ENCODE measurements around the gene RBMS3.

Gene RBMS3

GRCh38 chr3:29565236-29565635 is 284.4 kb downstream of the RBMS3 start:
- no peak for DNase-seq (ENCODE audit: low read depth in 3 of 3, low spot score in 1 of 3)

- DNase-seq (ENCODE audit: low read depth in 3 of 3, low spot score in 1 of 3), result no peak
Measured at GRCh38 chr3:29567501-29567900, 286.6 kb downstream of the RBMS3 start.

GRCh38 chr3:29568355-29568754 is 287.5 kb downstream of the RBMS3 start:
- no peak for DNase-seq (ENCODE audit: low read depth in 3 of 3, low spot score in 1 of 3)

- DNase-seq (ENCODE audit: low read depth in 3 of 3, low spot score in 1 of 3), result no peak
Measured at GRCh38 chr3:29576181-29576580, 295.3 kb downstream of the RBMS3 start.

- no peak for DNase-seq (ENCODE audit: low read depth in 3 of 3, low spot score in 1 of 3)
Measured at GRCh38 chr3:29576675-29577074, 295.8 kb downstream of the RBMS3 start.

GRCh38 chr3:29577250-29577649 is 296.4 kb downstream of the RBMS3 start:
- DNase-seq (ENCODE audit: low read depth in 3 of 3, low spot score in 1 of 3), result no peak

- no peak for DNase-seq (ENCODE audit: low read depth in 3 of 3, low spot score in 1 of 3)
Measured at GRCh38 chr3:29581311-29581710, 300.4 kb downstream of the RBMS3 start.

- DNase-seq (ENCODE audit: low read depth in 3 of 3, low spot score in 1 of 3), result no peak
Measured at GRCh38 chr3:29582273-29582672, 301.4 kb downstream of the RBMS3 start.

- no peak for DNase-seq (ENCODE audit: low read depth in 3 of 3, low spot score in 1 of 3)
Measured at GRCh38 chr3:29583861-29584260, 303.0 kb downstream of the RBMS3 start.

- no peak for DNase-seq (ENCODE audit: low read depth in 3 of 3, low spot score in 1 of 3)
Measured at GRCh38 chr3:29585368-29585767, 304.5 kb downstream of the RBMS3 start.

- no peak for DNase-seq (ENCODE audit: low read depth in 3 of 3, low spot score in 1 of 3)
Measured at GRCh38 chr3:29587340-29587739, 306.5 kb downstream of the RBMS3 start.

- no peak for DNase-seq (ENCODE audit: low read depth in 3 of 3, low spot score in 1 of 3)
Measured at GRCh38 chr3:29590012-29590411, 309.1 kb downstream of the RBMS3 start.

GRCh38 chr3:29590461-29590860 is 309.6 kb downstream of the RBMS3 start:
- no peak for DNase-seq (ENCODE audit: low read depth in 3 of 3, low spot score in 1 of 3)

- DNase-seq (ENCODE audit: low read depth in 3 of 3, low spot score in 1 of 3), result no peak
Measured at GRCh38 chr3:29591579-29591978, 310.7 kb downstream of the RBMS3 start.

GRCh38 chr3:29593802-29594201 is 312.9 kb downstream of the RBMS3 start:
- DNase-seq (ENCODE audit: low read depth in 3 of 3, low spot score in 1 of 3), result no peak

- DNase-seq (ENCODE audit: low read depth in 3 of 3, low spot score in 1 of 3), result no peak
Measured at GRCh38 chr3:29594261-29594660, 313.4 kb downstream of the RBMS3 start.

- DNase-seq (ENCODE audit: low read depth in 3 of 3, low spot score in 1 of 3), result no peak
Measured at GRCh38 chr3:29597376-29598008, 316.6 kb downstream of the RBMS3 start.

GRCh38 chr3:29601861-29602585 is 321.2 kb downstream of the RBMS3 start:
- DNase-seq (ENCODE audit: low read depth in 3 of 3, low spot score in 1 of 3), result no peak

- no peak for DNase-seq (ENCODE audit: low read depth in 3 of 3, low spot score in 1 of 3)
Measured at GRCh38 chr3:29605845-29606244, 325.0 kb downstream of the RBMS3 start.

- no peak for DNase-seq (ENCODE audit: low read depth in 3 of 3, low spot score in 1 of 3)
Measured at GRCh38 chr3:29606416-29606815, 325.5 kb downstream of the RBMS3 start.

- no peak for DNase-seq (ENCODE audit: low read depth in 3 of 3, low spot score in 1 of 3)
Measured at GRCh38 chr3:29608414-29609327, 327.8 kb downstream of the RBMS3 start.

GRCh38 chr3:29609328-29609811 is 328.5 kb downstream of the RBMS3 start:
- DNase-seq (ENCODE audit: low read depth in 3 of 3, low spot score in 1 of 3), result no peak
